Breast epithelium (tissue), 4 donors: ENCODE data around the gene MEPCE. TPM values are rescaled to one million over a fixed set of nuclear protein-coding genes. Genes with fewer than 3 reads are reported as not detected.

Experiments used
- DNase-seq, 2 donors: peaks; one replicate each; pipeline ENCODE4 v3.0.0-alpha.2; 2019; ENCODE audit warnings: low spot score in 2 of 2
- H3K27ac ChIP-seq, 2 donors: fragments of 200-600 bp; sonication (generic) in 1 of 2; one replicate each; pipeline ENCODE4 v1.5.1; 2016 to 2019; ENCODE audit warnings: mild to moderate bottlenecking in 1 of 2
- H3K27me3 ChIP-seq, 2 donors: fragments of 200-600 bp; sonication (generic) in 1 of 2; one replicate each; pipeline versions ENCODE4 v1.5.1 to v1.6.0; 2017 to 2019; ENCODE audit warnings: control low read depth in 1 of 2, mild to moderate bottlenecking in 1 of 2
- H3K36me3 ChIP-seq: fragments of 200-600 bp; one replicate; pipeline ENCODE4 v1.5.1; 2019
- H3K4me1 ChIP-seq, 2 donors: fragments of 200-600 bp; sonication (generic); one replicate each; pipeline ENCODE4 v1.5.1; 2016 to 2019; ENCODE audit warnings: control low read depth in 1 of 2
- H3K4me3 ChIP-seq, 3 donors: fragments of 200-600 bp; sonication (generic); 1 replicate in 2 of 3; 2 replicates in 1 of 3; pipeline ENCODE4 v1.5.1; 2016 to 2019; ENCODE audit warnings: mild to moderate bottlenecking in 3 of 3, moderate library complexity in 2 of 3
- H3K9me3 ChIP-seq, 2 donors: fragments of 200-600 bp; sonication (generic) in 1 of 2; one replicate each; pipeline ENCODE4 v1.5.1; 2016 to 2019; ENCODE audit warnings: control low read depth in 1 of 2
- POLR2A ChIP-seq: fragments of 450-650 bp; IDR thresholded peaks from one replicate; pipeline ENCODE4 v1.6.1; 2016; ENCODE audit warnings: antibody characterized with exemption, mild to moderate bottlenecking, moderate library complexity
- POLR2AphosphoS5 ChIP-seq, 3 donors: sonication (generic); formaldehyde crosslinking; IDR thresholded peaks; one replicate each; pipeline ENCODE4 v1.6.1; 2017; ENCODE audit warnings: antibody characterized with exemption in 3 of 3
- intact Hi-C: fragments of 100-400 bp; cut with DNase I; formaldehyde crosslinking; loops from one replicate; pipeline ENCODE4 v1.15.1; 2023; ENCODE audit warnings: low total_unique reads
- total RNA-seq, 3 donors: library from RNA; depleted of rRNA; stranded (reverse); fragments of >200 nt; gene quantifications; one replicate each; pipeline ENCODE4 v1.1.0, GENCODE V29; 2016
- TF ChIP-seq, protein P1 (sequence below), 3 donors: fragments of 450-650 bp; IDR thresholded peaks; one replicate each; pipeline ENCODE4 v1.5.1; 2016 to 2017; ENCODE audit warnings: antibody characterized with exemption in 3 of 3, mild to moderate bottlenecking in 3 of 3, moderate library complexity in 3 of 3

MEPCE gene
- total RNA-seq, 3 donors from 2014 or later = 26.5 to 41.4 (median 40.6) TPM

DNA sequence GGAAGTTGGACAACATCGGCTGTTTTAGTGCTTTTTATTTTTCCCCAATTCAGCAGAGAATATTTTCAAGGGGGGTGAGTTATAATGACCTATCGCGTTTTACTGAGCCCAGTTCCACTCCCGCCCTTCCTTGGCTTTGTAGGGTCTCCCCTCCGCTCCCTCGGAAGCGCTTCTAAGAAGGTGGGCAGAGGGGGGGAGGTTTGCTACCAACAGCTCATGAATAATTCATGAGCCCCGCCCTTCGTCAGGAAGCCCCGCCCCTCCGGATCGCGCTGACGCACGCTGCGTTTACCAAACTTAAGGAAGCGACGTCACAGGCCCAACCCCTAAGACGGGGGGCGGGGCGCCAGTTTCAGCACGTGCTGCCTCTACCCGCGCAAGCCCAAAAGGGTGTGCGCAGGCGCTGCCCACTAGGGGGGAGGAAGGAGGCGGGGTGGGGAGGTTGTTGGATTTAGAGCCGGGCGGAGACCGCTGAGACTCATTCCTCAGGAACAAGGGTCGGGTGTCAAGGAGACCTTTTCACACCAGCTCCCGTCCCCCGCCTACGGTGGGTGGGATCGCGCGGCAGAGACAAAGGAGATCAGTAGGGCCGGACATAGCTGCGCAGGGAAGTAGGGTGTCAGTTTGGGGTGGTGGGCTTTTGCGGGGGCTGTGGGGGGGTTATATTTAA is 529 bp upstream of the MEPCE start:
- no peaks in the 10 kb centered on the region for H3K36me3 ChIP-seq
- H3K4me3 ChIP-seq = peak overlapping the region; percentile 85 to 98 (median 88)
- peaks cover 8 to 22% of the 10 kb centered on the region in 2 donors for H3K4me1 ChIP-seq
- TF ChIP-seq, protein P1, sequence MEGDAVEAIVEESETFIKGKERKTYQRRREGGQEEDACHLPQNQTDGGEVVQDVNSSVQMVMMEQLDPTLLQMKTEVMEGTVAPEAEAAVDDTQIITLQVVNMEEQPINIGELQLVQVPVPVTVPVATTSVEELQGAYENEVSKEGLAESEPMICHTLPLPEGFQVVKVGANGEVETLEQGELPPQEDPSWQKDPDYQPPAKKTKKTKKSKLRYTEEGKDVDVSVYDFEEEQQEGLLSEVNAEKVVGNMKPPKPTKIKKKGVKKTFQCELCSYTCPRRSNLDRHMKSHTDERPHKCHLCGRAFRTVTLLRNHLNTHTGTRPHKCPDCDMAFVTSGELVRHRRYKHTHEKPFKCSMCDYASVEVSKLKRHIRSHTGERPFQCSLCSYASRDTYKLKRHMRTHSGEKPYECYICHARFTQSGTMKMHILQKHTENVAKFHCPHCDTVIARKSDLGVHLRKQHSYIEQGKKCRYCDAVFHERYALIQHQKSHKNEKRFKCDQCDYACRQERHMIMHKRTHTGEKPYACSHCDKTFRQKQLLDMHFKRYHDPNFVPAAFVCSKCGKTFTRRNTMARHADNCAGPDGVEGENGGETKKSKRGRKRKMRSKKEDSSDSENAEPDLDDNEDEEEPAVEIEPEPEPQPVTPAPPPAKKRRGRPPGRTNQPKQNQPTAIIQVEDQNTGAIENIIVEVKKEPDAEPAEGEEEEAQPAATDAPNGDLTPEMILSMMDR (IDR thresholded peaks at IDR 0.05) = peak; percentile 46 to 86 (median 82)
- peak; percentile 43 for TF ChIP-seq POLR2A
- TF ChIP-seq POLR2AphosphoS5 (IDR thresholded peaks at IDR 0.05) = peak; percentile 91 to 98 (median 97)
- no peaks in the 10 kb centered on the region for H3K9me3 ChIP-seq
- no peaks in the 10 kb centered on the region for H3K27me3 ChIP-seq
- intact Hi-C loops = no loop called here
- peak; percentile 100 for DNase-seq
- H3K27ac ChIP-seq = peak overlapping the region; percentile 99 to 100

DNA sequence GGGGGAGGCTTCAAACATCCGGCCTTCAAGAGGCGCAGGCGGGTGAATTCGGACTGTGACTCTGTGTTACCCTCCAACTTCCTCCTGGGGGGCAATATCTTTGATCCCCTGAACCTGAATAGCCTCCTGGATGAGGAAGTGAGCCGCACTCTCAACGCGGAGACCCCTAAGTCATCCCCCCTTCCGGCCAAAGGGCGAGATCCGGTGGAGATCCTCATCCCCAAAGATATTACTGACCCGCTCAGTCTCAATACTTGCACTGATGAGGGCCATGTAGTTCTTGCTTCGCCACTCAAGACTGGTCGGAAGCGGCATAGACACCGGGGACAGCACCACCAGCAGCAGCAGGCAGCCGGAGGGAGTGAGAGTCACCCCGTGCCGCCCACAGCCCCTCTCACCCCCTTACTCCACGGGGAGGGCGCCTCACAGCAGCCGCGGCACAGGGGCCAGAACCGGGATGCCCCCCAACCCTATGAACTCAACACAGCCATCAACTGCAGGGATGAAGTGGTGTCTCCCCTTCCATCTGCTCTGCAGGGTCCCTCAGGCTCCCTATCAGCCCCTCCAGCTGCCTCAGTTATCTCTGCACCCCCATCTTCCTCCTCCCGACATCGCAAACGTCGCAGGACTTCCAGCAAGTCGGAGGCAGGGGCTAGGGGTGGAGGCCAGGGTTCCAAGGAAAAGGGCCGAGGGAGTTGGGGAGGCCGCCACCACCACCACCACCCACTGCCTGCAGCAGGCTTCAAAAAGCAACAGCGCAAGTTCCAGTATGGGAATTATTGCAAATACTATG is 1.1 kb downstream of the MEPCE start:
- H3K9me3 ChIP-seq = no peaks in the 10 kb centered on the region
- no peaks in the 10 kb centered on the region for H3K27me3 ChIP-seq
- H3K27ac ChIP-seq = peak overlapping the region; percentile 99 to 100
- no peak for DNase-seq
- TF ChIP-seq POLR2AphosphoS5 (IDR thresholded peaks at IDR 0.05) (no peak), POLR2A (no peak)
- TF ChIP-seq, protein P1 (IDR thresholded peaks at IDR 0.05) = no peak
- intact Hi-C loops = no loop called here
- peaks cover 8 to 33% of the 10 kb centered on the region in 2 donors for H3K4me1 ChIP-seq
- H3K36me3 ChIP-seq = no peaks in the 10 kb centered on the region
- H3K4me3 ChIP-seq = peak overlapping the region; percentile 85 to 98 (median 88)

DNA sequence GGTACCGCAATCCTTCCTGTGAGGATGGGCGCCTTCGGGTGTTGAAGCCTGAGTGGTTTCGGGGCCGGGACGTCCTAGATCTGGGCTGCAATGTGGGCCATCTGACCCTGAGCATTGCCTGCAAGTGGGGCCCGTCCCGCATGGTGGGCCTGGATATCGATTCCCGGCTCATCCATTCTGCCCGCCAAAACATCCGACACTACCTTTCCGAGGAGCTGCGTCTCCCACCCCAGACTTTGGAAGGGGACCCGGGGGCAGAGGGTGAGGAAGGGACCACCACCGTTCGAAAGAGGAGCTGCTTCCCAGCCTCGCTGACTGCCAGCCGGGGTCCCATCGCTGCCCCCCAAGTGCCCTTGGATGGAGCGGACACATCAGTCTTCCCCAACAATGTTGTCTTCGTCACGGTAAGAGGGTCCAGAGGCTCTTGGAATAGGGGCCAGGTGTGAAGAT is 1.7 kb downstream of the MEPCE start:
- Histone ChIP-seq H3K27ac (peak overlapping the region; percentile 99 to 100), H3K36me3 (no peaks in the 10 kb centered on the region), H3K4me1 (peaks cover 8 to 33% of the 10 kb centered on the region in 2 donors), H3K4me3 (peak overlapping the region in 2 of 3 donors; percentile 88 to 98), H3K9me3 (no peaks in the 10 kb centered on the region), H3K27me3 (no peaks in the 10 kb centered on the region)
- intact Hi-C loops = no loop called here
- DNase-seq = no peak
- TF ChIP-seq, protein P1 (IDR thresholded peaks at IDR 0.05) = no peak
- TF ChIP-seq POLR2A = no peak
- no peak for TF ChIP-seq POLR2AphosphoS5 (IDR thresholded peaks at IDR 0.05)

DNA sequence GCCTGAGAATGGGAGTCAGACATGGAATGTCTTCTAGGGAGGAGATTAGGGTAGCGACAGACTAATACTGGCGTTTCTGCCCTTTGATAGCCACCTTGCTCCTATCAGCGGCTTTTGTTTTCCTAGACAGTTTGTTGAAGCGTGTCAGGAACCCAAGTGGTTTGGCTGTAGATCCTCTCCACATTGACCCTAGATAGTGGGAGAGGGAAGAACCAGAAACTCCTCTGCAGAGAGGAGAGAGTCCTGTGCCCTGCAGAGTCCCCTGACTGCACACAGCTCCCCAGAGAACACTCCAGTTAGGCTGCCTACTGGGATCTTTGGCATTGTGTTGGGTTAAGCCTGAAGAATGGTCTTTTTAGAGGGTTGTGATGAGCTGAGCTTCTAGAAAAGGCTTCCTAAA is 2.4 kb downstream of the MEPCE start:
- DNase-seq = no peak
- intact Hi-C loops = no loop called here

More for the DNA sequence above, 2.4 kb downstream of the MEPCE start:
- TF ChIP-seq, protein P1 (IDR thresholded peaks at IDR 0.05) = no peak
- no peak for TF ChIP-seq POLR2AphosphoS5 (IDR thresholded peaks at IDR 0.05)
- TF ChIP-seq POLR2A = no peak
- Histone ChIP-seq H3K9me3 (no peaks in the 10 kb centered on the region), H3K27ac (peak overlapping the region; percentile 99 to 100), H3K4me1 (peaks cover 8 to 33% of the 10 kb centered on the region in 2 donors), H3K27me3 (no peaks in the 10 kb centered on the region), H3K36me3 (no peaks in the 10 kb centered on the region), H3K4me3 (peak overlapping the region in 1 of 3 donors; percentile 98)
